Testis (tissue), 2 donors: ENCODE data around the gene C2orf76.

Source experiments
- POLR2A ChIP-seq: fragments of 450-650 bp; IDR thresholded peaks from one replicate; pipeline ENCODE4 v1.6.1; 2017; ENCODE audit warnings: antibody characterized with exemption, mild to moderate bottlenecking, moderate library complexity
- TF ChIP-seq, protein P1 (sequence below), 3 experiments: fragments of 450-650 bp in 2 of 3; fragments of 200-600 bp in 1 of 3; sonication (generic) in 1 of 3; IDR thresholded peaks; one replicate each; pipeline ENCODE4 v1.5.1; 2016 to 2019; ENCODE audit warnings: antibody characterized with exemption in 3 of 3, mild to moderate bottlenecking in 2 of 3, moderate library complexity in 1 of 3

DNA sequence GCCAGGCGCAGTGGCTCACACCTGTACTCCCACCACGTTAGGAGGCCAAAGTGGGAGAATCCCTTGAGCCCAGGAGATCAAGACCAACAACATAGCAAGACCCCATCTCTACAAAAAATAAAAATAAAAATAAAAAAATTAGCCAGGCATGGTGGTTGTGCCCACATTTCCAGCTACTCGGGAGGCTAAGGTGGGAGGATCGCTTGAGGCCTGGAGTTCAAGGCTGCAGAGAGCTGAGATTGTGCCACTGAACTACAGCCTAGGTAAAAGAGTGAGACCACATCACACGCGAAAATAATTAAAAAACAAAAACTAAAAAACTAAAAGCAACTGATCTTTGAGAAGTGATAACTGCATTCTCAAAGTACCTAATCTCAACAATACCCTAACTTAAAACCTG is 1.8 kb downstream of the C2orf76 start:
- no peak for TF ChIP-seq POLR2A
- TF ChIP-seq, protein P1, sequence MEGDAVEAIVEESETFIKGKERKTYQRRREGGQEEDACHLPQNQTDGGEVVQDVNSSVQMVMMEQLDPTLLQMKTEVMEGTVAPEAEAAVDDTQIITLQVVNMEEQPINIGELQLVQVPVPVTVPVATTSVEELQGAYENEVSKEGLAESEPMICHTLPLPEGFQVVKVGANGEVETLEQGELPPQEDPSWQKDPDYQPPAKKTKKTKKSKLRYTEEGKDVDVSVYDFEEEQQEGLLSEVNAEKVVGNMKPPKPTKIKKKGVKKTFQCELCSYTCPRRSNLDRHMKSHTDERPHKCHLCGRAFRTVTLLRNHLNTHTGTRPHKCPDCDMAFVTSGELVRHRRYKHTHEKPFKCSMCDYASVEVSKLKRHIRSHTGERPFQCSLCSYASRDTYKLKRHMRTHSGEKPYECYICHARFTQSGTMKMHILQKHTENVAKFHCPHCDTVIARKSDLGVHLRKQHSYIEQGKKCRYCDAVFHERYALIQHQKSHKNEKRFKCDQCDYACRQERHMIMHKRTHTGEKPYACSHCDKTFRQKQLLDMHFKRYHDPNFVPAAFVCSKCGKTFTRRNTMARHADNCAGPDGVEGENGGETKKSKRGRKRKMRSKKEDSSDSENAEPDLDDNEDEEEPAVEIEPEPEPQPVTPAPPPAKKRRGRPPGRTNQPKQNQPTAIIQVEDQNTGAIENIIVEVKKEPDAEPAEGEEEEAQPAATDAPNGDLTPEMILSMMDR (IDR thresholded peaks at IDR 0.05) = no peak
